Smooth muscle cell (in vitro differentiated cells): Measurements from ENCODE around the gene SCRN1. TPM values are rescaled to one million over a fixed set of nuclear protein-coding genes. Genes with fewer than 3 reads are reported as not detected.

ENCODE experiments used
- DNase-seq: peaks from one replicate; lab custom pipeline; 2025; ENCODE audit not compliant: unreplicated experiment; lab: John Stamatoyannopoulos, UW
- H2AFZ ChIP-seq: fragments of 200-600 bp; sonication (generic); 2 replicates; pipeline ENCODE4 v1.6.0; 2016; ENCODE audit warnings: antibody characterized with exemption, low read depth, mild to moderate bottlenecking
- H3F3A ChIP-seq: fragments of 200-600 bp; sonication (generic); 2 replicates; pipeline ENCODE4 v1.6.0; 2017; ENCODE audit warnings: antibody characterized with exemption, low read depth
- H3K27ac ChIP-seq: fragments of 200-600 bp; sonication (generic); 2 replicates; pipeline ENCODE4 v1.5.1; 2016; ENCODE audit warnings: low read depth, mild to moderate bottlenecking
- H3K27me3 ChIP-seq: fragments of 200-600 bp; sonication (generic); 2 replicates; pipeline ENCODE4 v1.6.1; 2016; ENCODE audit warnings: low read depth, mild to moderate bottlenecking
- H3K36me3 ChIP-seq: fragments of 200-600 bp; sonication (generic); 2 replicates; pipeline ENCODE4 v1.5.1; 2016; ENCODE audit warnings: low read depth
- H3K4me1 ChIP-seq: fragments of 200-600 bp; sonication (generic); 2 replicates; pipeline ENCODE4 v1.5.1; 2016; ENCODE audit warnings: low read depth
- H3K4me2 ChIP-seq: fragments of 200-600 bp; sonication (generic); 2 replicates; pipeline ENCODE4 v1.6.0; 2016; ENCODE audit warnings: mild to moderate bottlenecking
- H3K4me3 ChIP-seq: fragments of 200-600 bp; sonication (generic); 2 replicates; pipeline ENCODE4 v1.5.1; 2016; ENCODE audit warnings: mild to moderate bottlenecking
- H3K79me2 ChIP-seq: fragments of 200-600 bp; sonication (generic); 2 replicates; pipeline ENCODE4 v1.6.0; 2016; ENCODE audit warnings: low read depth, mild to moderate bottlenecking
- H3K9ac ChIP-seq: fragments of 200-600 bp; sonication (generic); 2 replicates; pipeline ENCODE4 v1.6.0; 2016; ENCODE audit warnings: low read depth
- H3K9me3 ChIP-seq: fragments of 200-600 bp; sonication (generic); replicated peaks from 2 replicates; pipeline ENCODE4 v1.5.1; 2016; ENCODE audit warnings: low read depth
- H4K20me1 ChIP-seq: fragments of 200-600 bp; sonication (generic); 2 replicates; pipeline ENCODE4 v1.6.0; 2016; ENCODE audit warnings: low read depth
- CTCF ChIP-seq: fragments of 200-600 bp; sonication (generic); IDR thresholded peaks from 2 replicates; pipeline ENCODE4 v1.5.1; 2017; ENCODE audit warnings: borderline replicate concordance, mild to moderate bottlenecking, antibody characterized with exemption; ENCODE audit not compliant: insufficient read depth, poor library complexity, severe bottlenecking
- WGBS: methylation state at CpG from one replicate; pipeline ENCODE4 v1.1.7; 2016; ENCODE audit warnings: low lambda C conversion rate; 5-methylcytosine and 5-hydroxymethylcytosine counted together
- polyA plus RNA-seq: library from polyadenylated mRNA; unstranded; fragments of >200 nt; fragmentation: Nextera tagmentation; extraction: Ambion mirVana; gene quantifications from 2 replicates; pipeline ENCODE4 v1.2.1, GENCODE V29; 2016
- total RNA-seq: library from RNA; depleted of rRNA; stranded (reverse); fragments of >200 nt; gene quantifications from 2 replicates; pipeline ENCODE4 v1.2.3, GENCODE V29; 2014

Gene SCRN1
- total and polyA plus RNA-seq, 2 experiments from 2014 or later: 67.5 to 84.9 TPM

- no peaks in the 10 kb centered on the region for H3K79me2 ChIP-seq
- no peaks in the 10 kb centered on the region for H4K20me1 ChIP-seq
- H3K4me2 ChIP-seq: no peak overlapping the region
- H3K9ac ChIP-seq: no peak overlapping the region
- TF ChIP-seq CTCF: no peak
- H3K27ac ChIP-seq: no peak overlapping the region
- H3K36me3 ChIP-seq: no peaks in the 10 kb centered on the region
- no peak overlapping the region for H3K4me3 ChIP-seq
- H3K27me3 ChIP-seq: no peaks in the 10 kb centered on the region
- no peaks in the 10 kb centered on the region for H3K9me3 ChIP-seq
- H3F3A ChIP-seq: no peaks in the 10 kb centered on the region
- DNase-seq: no peak
- peaks cover 11% of the 10 kb centered on the region for H3K4me1 ChIP-seq
- H2AFZ ChIP-seq: no peak overlapping the region
- 49% methylated on average over 6 of the region's 6 CpGs for WGBS
Observed at GRCh38 chr7:30003098-30003497, 13.5 kb upstream of the SCRN1 start.

DNA sequence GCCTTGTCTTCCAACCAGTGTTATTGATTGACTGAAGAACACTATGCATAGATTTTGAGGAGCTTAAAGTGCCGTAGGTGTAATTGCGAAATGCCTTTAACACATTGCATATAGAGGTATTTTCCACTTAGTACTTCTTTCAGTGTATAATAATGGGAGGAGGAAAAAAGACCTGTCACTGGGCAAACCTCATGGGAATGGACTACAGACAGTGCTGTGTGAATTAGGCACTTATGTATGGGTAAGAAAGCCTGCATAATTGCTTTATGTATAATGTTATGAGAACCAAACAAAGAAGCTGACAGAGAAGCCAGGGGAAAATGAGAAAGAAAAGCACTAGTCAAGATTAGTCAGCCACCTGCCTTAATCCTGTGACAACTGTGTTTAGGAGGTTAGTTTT lies 12.4 kb upstream of the SCRN1 start:
- no peak for TF ChIP-seq CTCF
- H3K9ac ChIP-seq: no peak overlapping the region
- H3K36me3 ChIP-seq: no peaks in the 10 kb centered on the region
- H3K4me2 ChIP-seq: no peak overlapping the region
- H3K79me2 ChIP-seq: no peaks in the 10 kb centered on the region
- H3K9me3 ChIP-seq: no peaks in the 10 kb centered on the region
- no peak overlapping the region for H3K4me3 ChIP-seq
- no peaks in the 10 kb centered on the region for H3K27me3 ChIP-seq
- 92% methylated on average over 2 of the region's 2 CpGs for WGBS
- no peak overlapping the region for H3K27ac ChIP-seq
- DNase-seq: no peak
- H3K4me1 ChIP-seq: peaks cover 11% of the 10 kb centered on the region
- no peaks in the 10 kb centered on the region for H4K20me1 ChIP-seq
- H2AFZ ChIP-seq: no peak overlapping the region
- H3F3A ChIP-seq: no peaks in the 10 kb centered on the region

DNA sequence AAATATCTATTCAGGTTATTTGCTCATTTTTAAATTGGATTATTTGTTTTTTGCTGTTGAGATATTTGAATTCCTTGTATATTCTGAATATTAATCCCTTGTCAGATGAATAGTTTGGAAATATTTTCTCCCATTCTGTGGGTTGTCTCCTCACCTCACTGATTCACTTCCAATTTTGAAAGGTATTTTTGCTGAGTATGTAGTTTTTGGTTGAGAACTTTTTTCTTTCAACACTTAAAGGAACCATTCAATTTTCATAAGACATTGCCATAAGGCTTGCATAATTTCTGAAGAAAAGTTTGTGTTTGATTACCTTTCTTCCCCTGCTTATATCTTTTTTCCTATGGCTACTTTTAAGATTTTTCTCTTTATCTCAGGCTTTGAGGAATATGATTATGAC lies 8.9 kb upstream of the SCRN1 start:
- H3K4me1 ChIP-seq: peaks cover 5% of the 10 kb centered on the region
- TF ChIP-seq CTCF: no peak
- H3K27ac ChIP-seq: no peak overlapping the region
- no peak for DNase-seq
- no peaks in the 10 kb centered on the region for H4K20me1 ChIP-seq
- peaks cover 4% of the 10 kb centered on the region for H3K9me3 ChIP-seq
- no peak overlapping the region for H3K4me2 ChIP-seq
- H3K36me3 ChIP-seq: no peaks in the 10 kb centered on the region
- no peaks in the 10 kb centered on the region for H3K27me3 ChIP-seq
- H3K4me3 ChIP-seq: no peak overlapping the region
- no peaks in the 10 kb centered on the region for H3K79me2 ChIP-seq
- H3F3A ChIP-seq: no peaks in the 10 kb centered on the region
- no peak overlapping the region for H2AFZ ChIP-seq
- no peak overlapping the region for H3K9ac ChIP-seq

DNA sequence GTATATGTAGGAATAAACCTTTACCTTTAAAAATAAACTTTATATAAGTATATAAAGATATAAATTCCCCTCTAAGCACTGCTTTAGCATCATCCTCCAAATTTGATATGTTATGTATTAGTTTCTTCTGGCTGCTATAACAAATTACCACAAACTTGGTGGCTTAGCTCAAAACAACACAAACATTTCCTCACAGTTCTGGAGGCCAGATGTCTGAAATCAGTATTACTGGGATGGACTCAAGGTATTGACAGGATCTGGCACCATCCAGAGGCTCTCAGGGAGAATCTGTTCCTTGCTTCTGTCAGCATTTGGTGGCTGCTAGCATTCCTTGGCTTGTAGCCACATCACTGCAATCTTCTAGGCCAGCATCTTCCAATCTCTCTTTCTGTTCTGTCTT lies 6.7 kb upstream of the SCRN1 start:
- Histone ChIP-seq H3K9me3 (peaks cover 4% of the 10 kb centered on the region), H3K27ac (no peak overlapping the region), H3K27me3 (no peaks in the 10 kb centered on the region), H3K4me3 (no peak overlapping the region), H3K4me2 (no peak overlapping the region), H3K79me2 (no peaks in the 10 kb centered on the region), H3F3A (no peaks in the 10 kb centered on the region), H3K9ac (no peak overlapping the region), H3K4me1 (no peaks in the 10 kb centered on the region), H2AFZ (no peak overlapping the region), H4K20me1 (no peaks in the 10 kb centered on the region), H3K36me3 (no peaks in the 10 kb centered on the region)
- DNase-seq: no peak
- no peak for TF ChIP-seq CTCF
